ENCODE results near the gene IFT20. TPM values are rescaled to one million over a fixed set of nuclear protein-coding genes. Genes with fewer than 3 reads are reported as not detected.

The IFT20 gene
- total and polyA plus RNA-seq, 2 of the 13 experiments (the other 11 are each of a cell fraction or from before 2014, with no cell fraction given), result 28.0 to 37.8 TPM

DNA sequence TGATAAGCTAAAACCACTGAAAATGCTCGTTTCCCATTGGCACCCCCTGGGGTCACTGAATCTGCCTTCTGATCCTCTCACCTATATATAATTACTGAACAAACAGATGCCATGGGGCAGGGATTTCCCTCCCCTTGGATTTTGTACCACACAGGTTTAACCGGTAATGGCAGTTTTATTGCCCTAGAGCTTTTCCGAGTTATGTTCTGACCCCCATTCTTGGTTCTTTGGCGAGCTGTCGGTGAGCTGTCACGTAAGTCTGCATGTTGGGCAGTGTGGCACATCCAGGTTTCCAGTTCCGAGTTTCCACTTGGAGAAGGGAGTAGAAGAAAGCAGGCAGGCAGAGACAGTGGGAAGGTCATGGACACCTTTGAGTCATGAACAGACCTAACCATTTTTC, 9.2 kb downstream of the IFT20 start:
- in situ Hi-C loops (cut with HindIII; ENCODE audit: extremely low pct_ligation_motif_present, low pct_unique_long_range_greater_than_20kb), result no loop called here
- H3K79me2 ChIP-seq (ENCODE audit: insufficient read depth, low read length), result peaks cover 51% of the 10 kb centered on the region
- WGBS (ENCODE audit: low lambda C conversion rate), result 91% methylated on average over 7 of the region's 7 CpGs
- no peak for DNase-seq (ENCODE audit: low spot score)
- TF ChIP-seq, protein P1, sequence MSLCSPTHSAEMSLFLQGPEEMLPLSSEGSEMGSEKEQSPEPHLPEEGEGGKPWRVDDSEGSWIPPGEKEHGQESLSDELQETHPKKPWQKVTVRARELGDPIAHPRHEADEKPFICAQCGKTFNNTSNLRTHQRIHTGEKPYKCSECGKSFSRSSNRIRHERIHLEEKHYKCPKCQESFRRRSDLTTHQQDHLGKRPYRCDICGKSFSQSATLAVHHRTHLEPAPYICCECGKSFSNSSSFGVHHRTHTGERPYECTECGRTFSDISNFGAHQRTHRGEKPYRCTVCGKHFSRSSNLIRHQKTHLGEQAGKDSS (CRISPR knock-in tag; IDR thresholded peaks at IDR 0.05; ENCODE audit: borderline replicate concordance, low read depth), result no peak
- TF ChIP-seq KDM5A (IDR thresholded peaks at IDR 0.05; ENCODE audit: borderline replicate concordance, low read length), result no peak
- TF ChIP-seq RORA (CRISPR knock-in tag; IDR thresholded peaks at IDR 0.05), result no peak
- TF ChIP-seq SKI (IDR thresholded peaks at IDR 0.05; ENCODE audit: partially characterized antibody), result no peak
- TF ChIP-seq SATB2 (CRISPR knock-in tag; IDR thresholded peaks at IDR 0.05), result no peak
- no peak for TF ChIP-seq CCDC6 (CRISPR knock-in tag; IDR thresholded peaks at IDR 0.05)
- no peak for TF ChIP-seq ZNF44 (CRISPR knock-in tag; IDR thresholded peaks at IDR 0.05)
- no peak overlapping the region for H3K4me3 ChIP-seq (replicated peaks in 1 of 3; ENCODE audit: insufficient read depth in 1 of 3, low read depth in 2 of 3, low read length in 3 of 3)
- ChIA-PET POLR2A (interaction anchor here (2.1 kb wide), 1 partner anchor 9 kb away, joined by 10 read pairs; the partner anchor contains the start of genes IFT20 and TNFAIP1), CTCF (ENCODE audit: low intra/inter-chr PET ratio, low total read pairs) (no interaction called here)
- H3K27ac ChIP-seq (ENCODE audit: extremely low read length, insufficient read depth, low read length), result no peak overlapping the region
- H3K27me3 ChIP-seq (ENCODE audit: control insufficient read depth in 1 of 2, insufficient read depth in 2 of 2, low read length in 2 of 2), result no peaks in the 10 kb centered on the region
- no peaks in the 10 kb centered on the region for H3K9me3 ChIP-seq (ENCODE audit: low read length)
- H4K20me1 ChIP-seq (ENCODE audit: insufficient read depth, low read length), result peaks cover under 1% of the 10 kb centered on the region; the same call in 1 of the 2 replicates
- FAIRE-seq, result no peak
- no peak overlapping the region for H3K4me2 ChIP-seq (ENCODE audit: low read depth, low read length)
- no peak overlapping the region for H3K9ac ChIP-seq (ENCODE audit: insufficient read depth, low read depth, low read length)
- ATAC-seq, result no peak
- intact Hi-C loops (cut with micrococcal nuclease; ENCODE audit: unreplicated experiment), result no loop called here
- no TSS peak for BruUV-seq (replicated peaks)
- peaks cover 14 to 48% of the 10 kb centered on the region in 2 experiments for H3K36me3 ChIP-seq (replicated peaks in 1 of 2; ENCODE audit: control insufficient read depth in 1 of 2, insufficient read depth in 2 of 2, low read length in 2 of 2)
- peaks cover 65% of the 10 kb centered on the region for H3K4me1 ChIP-seq (ENCODE audit: insufficient read depth, low read length)
- no peak overlapping the region for H2AFZ ChIP-seq (ENCODE audit: low read length)

DNA sequence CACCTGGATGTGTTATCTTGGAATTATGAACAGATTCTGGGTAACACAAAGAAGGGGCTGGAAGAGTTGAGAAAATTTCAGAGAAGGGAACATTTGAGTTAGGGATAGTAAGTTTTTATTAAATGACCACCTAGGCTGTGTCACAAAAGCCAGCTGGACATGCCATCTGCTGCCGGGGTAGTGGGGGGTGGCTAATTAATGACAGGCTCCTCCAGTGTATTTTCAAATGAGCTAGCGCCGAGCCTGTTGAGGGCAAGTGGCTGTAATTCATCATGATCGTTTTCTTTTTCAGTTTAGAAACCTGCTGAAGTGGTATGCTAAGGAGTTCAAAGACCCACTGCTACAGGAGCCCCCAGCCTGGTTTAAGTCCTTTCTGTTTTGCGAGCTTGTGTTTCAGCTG, 10.1 kb downstream of the IFT20 start:
- Histone ChIP-seq H3K9me3 (ENCODE audit: low read length) (no peaks in the 10 kb centered on the region), H4K20me1 (ENCODE audit: insufficient read depth, low read length) (peaks cover 5% of the 10 kb centered on the region; the same call in 1 of the 2 replicates), H3K9ac (ENCODE audit: insufficient read depth, low read depth, low read length) (no peak overlapping the region), H3K4me1 (ENCODE audit: insufficient read depth, low read length) (peaks cover 74% of the 10 kb centered on the region), H3K36me3 (replicated peaks in 1 of 2; ENCODE audit: control insufficient read depth in 1 of 2, insufficient read depth in 2 of 2, low read length in 2 of 2) (peaks cover 9 to 41% of the 10 kb centered on the region in 2 experiments), H2AFZ (ENCODE audit: low read length) (no peak overlapping the region), H3K27ac (ENCODE audit: extremely low read length, insufficient read depth, low read length) (no peak overlapping the region), H3K4me3 (replicated peaks in 1 of 3; ENCODE audit: insufficient read depth in 1 of 3, low read depth in 2 of 3, low read length in 3 of 3) (no peak overlapping the region), H3K27me3 (ENCODE audit: control insufficient read depth in 1 of 2, insufficient read depth in 2 of 2, low read length in 2 of 2) (no peaks in the 10 kb centered on the region), H3K79me2 (ENCODE audit: insufficient read depth, low read length) (peaks cover 60% of the 10 kb centered on the region), H3K4me2 (ENCODE audit: low read depth, low read length) (no peak overlapping the region)
- CTCF ChIA-PET (ENCODE audit: low intra/inter-chr PET ratio, low total read pairs), result no interaction called here
- ATAC-seq (no peak), FAIRE-seq (no peak), DNase-seq (ENCODE audit: low spot score) (no peak)
- 97% methylated on average over 5 of the region's 5 CpGs for WGBS (ENCODE audit: low lambda C conversion rate)
- BruUV-seq (replicated peaks), result no TSS peak
- TF ChIP-seq ZSCAN20 (CRISPR knock-in tag; IDR thresholded peaks at IDR 0.05; ENCODE audit: borderline replicate concordance), result no peak
- TF ChIP-seq ZNF441 (CRISPR knock-in tag; IDR thresholded peaks at IDR 0.05; ENCODE audit: borderline replicate concordance), result no peak
- no peak for TF ChIP-seq MEIS2 (CRISPR knock-in tag; IDR thresholded peaks at IDR 0.05)
- TF ChIP-seq, protein P2, sequence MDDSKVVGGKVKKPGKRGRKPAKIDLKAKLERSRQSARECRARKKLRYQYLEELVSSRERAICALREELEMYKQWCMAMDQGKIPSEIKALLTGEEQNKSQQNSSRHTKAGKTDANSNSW (CRISPR knock-in tag; IDR thresholded peaks at IDR 0.05; ENCODE audit: borderline replicate concordance), result no peak
- TF ChIP-seq ZNF616 (CRISPR knock-in tag; IDR thresholded peaks at IDR 0.05; ENCODE audit: low read depth), result no peak
- TF ChIP-seq, protein P3, sequence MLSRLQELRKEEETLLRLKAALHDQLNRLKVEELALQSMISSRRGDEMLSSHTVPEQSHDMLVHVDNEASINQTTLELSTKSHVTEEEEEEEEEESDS (CRISPR knock-in tag; IDR thresholded peaks at IDR 0.05; ENCODE audit: borderline replicate concordance), result no peak
- TF ChIP-seq ZMAT3 (CRISPR knock-in tag; conservative IDR thresholded peaks at IDR 0.05), result no peak
- no peak for TF ChIP-seq NPAS2 (CRISPR knock-in tag; IDR thresholded peaks at IDR 0.05; ENCODE audit: borderline replicate concordance)
- intact Hi-C loops (cut with micrococcal nuclease; ENCODE audit: unreplicated experiment) (no loop called here), in situ Hi-C loops (cut with HindIII; ENCODE audit: extremely low pct_ligation_motif_present, low pct_unique_long_range_greater_than_20kb) (no loop called here)
- POLR2A ChIA-PET, result interaction anchor here (2.1 kb wide), 1 partner anchor 10 kb away, joined by 10 read pairs; the partner anchor contains the start of genes IFT20 and TNFAIP1

Measured in HepG2 (cell line).